Left ventricle myocardium inferior (tissue), 1 donor: Measurements from ENCODE around the gene TRAT1. TPM values are rescaled to one million over a fixed set of nuclear protein-coding genes. Genes with fewer than 3 reads are reported as not detected.

Source experiments
- DNase-seq: peaks from one replicate; pipeline ENCODE4 v3.0.0-alpha.2; 2020
- H3K27ac ChIP-seq: fragments of 200-600 bp; replicated peaks from 2 replicates; pipeline ENCODE4 v1.8.0; 2021
- H3K27me3 ChIP-seq: fragments of 200-600 bp; 2 replicates; pipeline ENCODE4 v1.8.0; 2021; ENCODE audit warnings: low read depth
- H3K36me3 ChIP-seq: fragments of 200-600 bp; 2 replicates; pipeline ENCODE4 v1.8.0; 2021
- H3K4me1 ChIP-seq: fragments of 200-600 bp; 2 replicates; pipeline ENCODE4 v1.8.0; 2021
- H3K4me3 ChIP-seq: fragments of 200-600 bp; 2 replicates; pipeline ENCODE4 v1.8.0; 2021; ENCODE audit warnings: mild to moderate bottlenecking, moderate library complexity
- H3K9me3 ChIP-seq: fragments of 200-600 bp; replicated peaks from 2 replicates; pipeline ENCODE4 v1.8.0; 2021
- CTCF ChIP-seq: fragments of 200-600 bp; IDR thresholded peaks from 2 replicates; pipeline ENCODE4 v1.8.0; 2021; ENCODE audit warnings: antibody characterized with exemption, mild to moderate bottlenecking, borderline replicate concordance
- intact Hi-C: fragments of 100-400 bp; cut with micrococcal nuclease; formaldehyde crosslinking; loops from one replicate; pipeline ENCODE4 v1.11.0; 2022
- total RNA-seq: library from RNA; stranded (reverse); fragmentation: NEBNext Ultra II Directional; extraction: Animal tissue kit (Norgen Biotek cat#: 25700); gene quantifications from one replicate; pipeline ENCODE4 v1.2.1, GENCODE V29; 2021
- donor health status: DM: no; HTN: yes; CAD: no; lungs with severe emphysema.

Gene TRAT1
- total RNA-seq, 1 donor from 2014 or later: not detected

- H3K9me3 ChIP-seq: no peaks in the 10 kb centered on the region
- DNase-seq: no peak
- H3K36me3 ChIP-seq: no peaks in the 10 kb centered on the region
- no peaks in the 10 kb centered on the region for H3K4me1 ChIP-seq
- H3K27me3 ChIP-seq: no peaks in the 10 kb centered on the region
- TF ChIP-seq CTCF: no peak
- intact Hi-C loops: no loop called here
- no peak overlapping the region for H3K27ac ChIP-seq
- no peak overlapping the region for H3K4me3 ChIP-seq
Observed at GRCh38 chr3:108897883-108898282, 75.3 kb downstream of the TRAT1 start.

- no peaks in the 10 kb centered on the region for H3K9me3 ChIP-seq
- H3K27ac ChIP-seq: no peak overlapping the region
- no peak overlapping the region for H3K4me3 ChIP-seq
- H3K4me1 ChIP-seq: no peaks in the 10 kb centered on the region
- no peaks in the 10 kb centered on the region for H3K36me3 ChIP-seq
- no peak for DNase-seq
- no peaks in the 10 kb centered on the region for H3K27me3 ChIP-seq
- intact Hi-C loops: no loop called here
- no peak for TF ChIP-seq CTCF
Observed at GRCh38 chr3:108899530-108899929, 76.9 kb downstream of the TRAT1 start.

Other genes starting within 250 kb of the TRAT1 start
- gene CIP2A, start 233.3 kb upstream of the TRAT1 start, total RNA-seq: 1.6 TPM
- 23.9 TPM for gene DZIP3, start 233.1 kb upstream of the TRAT1 start, total RNA-seq
- gene RETNLB, start 65.4 kb upstream of the TRAT1 start, total RNA-seq: not detected
- 5.8 TPM for gene GUCA1C, start 131.1 kb downstream of the TRAT1 start, total RNA-seq